K562 (cell line): ENCODE measurements around the gene ETNK1.

Experiments used
- CEBPB ChIP-seq: fragments of 450-650 bp; IDR thresholded peaks from 2 replicates; pipeline ENCODE4 v1.6.1; 2016; ENCODE audit warnings: missing genetic modification characterization, missing compliant biosample characterization
- CEBPG ChIP-seq, 3 experiments: fragments of 200-800 bp in 1 of 3; sonication (Bioruptor generic) in 1 of 3; sonication (generic) in 1 of 3; formaldehyde crosslinking in 1 of 3; IDR thresholded peaks in 2 of 3; conservative IDR thresholded peaks in 1 of 3; 2 replicates each; pipeline versions ENCODE4 v1.6.1 to v1.8.0; 2016 to 2022; ENCODE audit warnings: missing compliant biosample characterization in 2 of 3, missing genetic modification characterization in 2 of 3, mild to moderate bottlenecking in 1 of 3, missing genetic modification reagents in 1 of 3
- ELK1 ChIP-seq: sonication (generic); formaldehyde crosslinking; IDR thresholded peaks from 2 replicates; pipeline ENCODE4 v1.8.1; 2022; ENCODE audit warnings: missing genetic modification reagents
- POLR2A ChIP-seq: fragments of 450-650 bp; conservative IDR thresholded peaks from 2 replicates; pipeline ENCODE4 v1.6.1; 2016
- PRPF4 ChIP-seq: fragments of 200-400 bp; formaldehyde crosslinking; IDR thresholded peaks from one replicate; pipeline ENCODE4 v1.6.1; 2017; ENCODE audit warnings: low read length, low read depth, mild to moderate bottlenecking; ENCODE audit not compliant: insufficient read depth, poor library complexity, severe bottlenecking
- RAD51 ChIP-seq: fragments of 450-650 bp; IDR thresholded peaks from 2 replicates; pipeline ENCODE4 v1.7.1; 2016; ENCODE audit warnings: low read depth, mild to moderate bottlenecking, borderline replicate concordance
- SMC3 ChIP-seq: conservative IDR thresholded peaks from 2 replicates; pipeline ENCODE4 v1.6.1; 2011; ENCODE audit warnings: low read depth, low read length, improper control_type of control experiment; ENCODE audit not compliant: insufficient read depth
- UBTF ChIP-seq, 2 experiments: IDR thresholded peaks; 2 replicates each; pipeline ENCODE4 v1.6.1; 2012; ENCODE audit warnings: improper control_type of control experiment in 2 of 2, low read depth in 2 of 2, low read length in 2 of 2, borderline replicate concordance in 1 of 2

DNA sequence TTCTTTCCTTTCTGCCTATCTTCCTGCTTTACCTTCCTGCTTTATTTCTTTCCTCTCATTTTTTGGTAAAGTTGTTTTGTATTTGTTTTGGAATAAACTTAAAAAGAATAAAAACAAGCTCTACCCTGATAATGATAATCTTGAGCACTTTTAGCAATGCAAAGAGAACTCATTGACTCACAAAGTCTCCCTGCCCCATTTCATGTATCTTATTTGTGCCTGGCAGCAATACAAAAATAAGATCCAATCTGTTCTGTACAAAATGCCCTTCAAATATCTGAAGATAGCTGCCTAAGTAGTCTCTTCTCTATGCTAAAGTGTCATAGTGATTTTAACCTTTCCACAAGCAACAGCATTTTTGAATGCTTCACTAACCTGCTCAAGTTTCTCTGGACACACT lies 31.1 kb upstream of the ETNK1 start:
- TF ChIP-seq ELK1 (CRISPR knock-in tag) (no peak), PRPF4 (no peak), UBTF (IDR thresholded peaks at IDR 0.05; ENCODE audit: borderline replicate concordance in 1 of 2, low read depth in 2 of 2, low read length in 2 of 2) (no peak), CEBPB (tag) (no peak), POLR2A (no peak), CEBPG (CRISPR knock-in tag; IDR thresholded peaks at IDR 0.05) (no peak), CEBPG (tag; conservative IDR thresholded peaks at IDR 0.05 in 1 of 2, IDR thresholded peaks at IDR 0.05 in 1 of 2) (no peak), RAD51 (no peak), SMC3 (no peak)
